Measurements from ENCODE around the gene GCN1.

GRCh38 chr12:120140603-120141002, 53.9 kb downstream of the GCN1 start:
- TF ChIP-seq POLR2A (IDR thresholded peaks at IDR 0.05) (no peak), CTCF (IDR thresholded peaks at IDR 0.05) (no peak)

Data from body of pancreas (tissue), 4 donors.